SU-DHL-6 (cell line): Measurements from ENCODE around the gene ASPHD1.
"Not testable (repeated sequence)": the region's sequence is repeated elsewhere in the genome, so short reads cannot be mapped to it uniquely, and the experiment has no call there.

Experiments used
- H2AFZ ChIP-seq: fragments of 200-600 bp; sonication (generic); 2 replicates; pipeline ENCODE4 v1.6.1; 2014; ENCODE audit warnings: low read depth, mild to moderate bottlenecking, moderate library complexity, mixed read lengths, antibody characterized with exemption, low read length; ENCODE audit not compliant: severe bottlenecking
- H3F3A ChIP-seq: fragments of 200-600 bp; shearing (Covaris generic); 2 replicates; pipeline ENCODE4 v1.6.0; 2016; ENCODE audit warnings: antibody characterized with exemption, mild to moderate bottlenecking; ENCODE audit not compliant: insufficient read depth
- H3K27ac ChIP-seq: fragments of 200-600 bp; sonication (generic); 2 replicates; pipeline ENCODE4 v1.5.1; 2016; ENCODE audit warnings: low read depth, mild to moderate bottlenecking, low read length, moderate library complexity, mixed read lengths
- H3K27me3 ChIP-seq: fragments of 200-600 bp; sonication (generic), shearing (Covaris generic); 2 replicates; pipeline ENCODE4 v1.6.0; 2014; ENCODE audit warnings: mild to moderate bottlenecking, low read length
- H3K36me3 ChIP-seq: fragments of 200-600 bp; sonication (generic); 2 replicates; pipeline ENCODE4 v1.6.1; 2014; ENCODE audit warnings: mild to moderate bottlenecking, low read length, mixed read lengths
- H3K4me2 ChIP-seq: fragments of 300-600, 200-600 bp; shearing (Covaris generic), sonication (generic); 2 replicates; pipeline ENCODE4 v1.6.0; 2014; ENCODE audit warnings: low read length, low read depth, mild to moderate bottlenecking; ENCODE audit not compliant: poor library complexity, severe bottlenecking
- H3K4me3 ChIP-seq: fragments of 200-600 bp; sonication (generic); 2 replicates; pipeline ENCODE4 v1.5.1; 2014; ENCODE audit warnings: antibody characterized with exemption, low read length, mild to moderate bottlenecking, mixed read lengths; ENCODE audit not compliant: insufficient read depth, poor library complexity, severe bottlenecking
- H3K79me2 ChIP-seq: fragments of 200-600 bp; sonication (generic); 2 replicates; pipeline ENCODE4 v1.6.1; 2014; ENCODE audit warnings: mild to moderate bottlenecking, low read length, moderate library complexity; ENCODE audit not compliant: insufficient read depth
- H3K9ac ChIP-seq: fragments of 200-600 bp; sonication (generic); 2 replicates; pipeline ENCODE4 v1.7.0; 2014; ENCODE audit warnings: mild to moderate bottlenecking, low read length
- H3K9me2 ChIP-seq: fragments of 200-600 bp; sonication (generic); replicated peaks from 2 replicates; pipeline ENCODE4 v1.6.1; 2014; ENCODE audit warnings: low read length; ENCODE audit not compliant: insufficient read depth
- H3K9me3 ChIP-seq: fragments of 200-600 bp; sonication (generic); 2 replicates; pipeline ENCODE4 v1.6.1; 2014; ENCODE audit warnings: low read length, mixed read lengths; ENCODE audit not compliant: insufficient read depth
- H4K20me1 ChIP-seq: fragments of 200-600 bp; sonication (generic); 2 replicates; pipeline ENCODE4 v1.6.1; 2014; ENCODE audit warnings: low read depth, mild to moderate bottlenecking, antibody characterized with exemption, low read length, moderate library complexity, mixed read lengths
- CTCF ChIP-seq: fragments of 200-600 bp; sonication (generic); IDR thresholded peaks from one replicate; pipeline ENCODE4 v1.5.1; 2017; ENCODE audit warnings: antibody characterized with exemption, mild to moderate bottlenecking, low read length, moderate library complexity; ENCODE audit not compliant: insufficient read depth, poor library complexity, severe bottlenecking
- EZH2phosphoT487 ChIP-seq: fragments of 200-600 bp; sonication (generic), shearing (Covaris generic); conservative IDR thresholded peaks from 2 replicates; pipeline ENCODE4 v1.6.1; 2018; ENCODE audit warnings: mild to moderate bottlenecking, antibody characterized with exemption, low read length, moderate library complexity, mixed read lengths

ASPHD1 gene

DNA sequence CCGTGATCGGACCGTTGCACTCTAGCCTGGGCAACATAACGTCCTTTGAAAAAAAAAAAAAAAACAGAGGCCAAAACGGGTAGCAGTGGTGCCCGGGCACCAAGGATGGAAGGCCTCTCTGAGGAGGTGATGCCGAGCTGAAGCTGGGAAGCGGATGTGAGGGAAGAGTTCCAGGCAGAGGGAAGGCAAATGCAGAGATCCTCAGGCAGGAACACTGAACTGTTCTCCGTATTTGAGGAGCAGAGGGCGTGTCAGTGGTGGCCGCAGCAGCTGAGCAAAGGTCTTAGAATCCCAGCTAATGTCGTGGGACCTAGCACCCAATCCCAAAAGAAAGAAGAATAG, 26.4 kb downstream of the ASPHD1 start:
- Histone ChIP-seq H4K20me1 (no peaks in the 10 kb centered on the region), H3K27ac (peak overlapping the region; percentile 46), H3K4me2 (peak overlapping the region; percentile 78), H3K4me3 (peak overlapping the region; percentile 59), H3K27me3 (no peaks in the 10 kb centered on the region), H3K9me3 (no peaks in the 10 kb centered on the region), H3K79me2 (peaks cover 14% of the 10 kb centered on the region), H3K36me3 (no peaks in the 10 kb centered on the region), H3K9me2 (no peaks in the 10 kb centered on the region), H2AFZ (peak overlapping the region; percentile 83), H3K9ac (peak overlapping the region; percentile 80), H3F3A (no peaks in the 10 kb centered on the region)
- TF ChIP-seq EZH2phosphoT487 (no peak), CTCF (no peak)

GRCh38 chr16:29927070-29927905, 27.0 kb downstream of the ASPHD1 start:
- Histone ChIP-seq H2AFZ (peak overlapping the region; percentile 83), H3K79me2 (peaks cover 14% of the 10 kb centered on the region), H3K27me3 (no peaks in the 10 kb centered on the region), H3K9ac (peak overlapping the region; percentile 80), H3K9me2 (no peaks in the 10 kb centered on the region), H3F3A (no peaks in the 10 kb centered on the region), H3K9me3 (no peaks in the 10 kb centered on the region), H3K36me3 (no peaks in the 10 kb centered on the region), H3K27ac (no peak overlapping the region), H3K4me2 (peak overlapping the region; percentile 78), H4K20me1 (no peaks in the 10 kb centered on the region), H3K4me3 (peak overlapping the region; percentile 59)
- TF ChIP-seq EZH2phosphoT487: no peak
- TF ChIP-seq CTCF: no peak

DNA sequence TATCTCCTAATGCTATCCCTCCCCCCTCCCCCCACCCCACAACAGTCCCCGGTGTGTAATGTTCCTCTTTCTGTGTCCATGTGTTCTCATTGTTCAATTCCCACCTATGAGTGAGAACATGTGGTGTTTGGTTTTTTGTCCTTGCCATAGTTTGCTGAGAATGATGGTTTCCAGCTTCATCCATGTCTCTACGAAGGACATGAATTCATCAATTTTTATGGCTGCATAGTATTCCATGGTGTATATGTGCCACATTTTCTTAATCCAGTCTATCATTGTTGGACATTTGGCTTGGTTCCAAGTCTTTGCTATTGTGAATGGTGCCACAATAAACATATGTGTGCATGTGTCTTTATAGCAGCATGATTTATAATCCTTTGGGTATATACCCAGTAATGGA, 31.5 kb downstream of the ASPHD1 start:
- not testable (repeated sequence) for H3K4me3 ChIP-seq, H3K27ac ChIP-seq, H3K79me2 ChIP-seq, H3F3A ChIP-seq, H3K9ac ChIP-seq, H2AFZ ChIP-seq, H3K9me3 ChIP-seq, H3K27me3 ChIP-seq, H3K4me2 ChIP-seq, H3K36me3 ChIP-seq, H4K20me1 ChIP-seq, H3K9me2 ChIP-seq

GRCh38 chr16:29940656-29941055, 40.4 kb downstream of the ASPHD1 start:
- no peaks in the 10 kb centered on the region for H3K79me2 ChIP-seq
- no peaks in the 10 kb centered on the region for H4K20me1 ChIP-seq
- no peak overlapping the region for H2AFZ ChIP-seq
- no peak overlapping the region for H3K4me3 ChIP-seq
- no peaks in the 10 kb centered on the region for H3K9me2 ChIP-seq
- H3K4me2 ChIP-seq: no peak overlapping the region
- H3K9ac ChIP-seq: no peak overlapping the region
- H3K36me3 ChIP-seq: no peaks in the 10 kb centered on the region
- H3F3A ChIP-seq: no peaks in the 10 kb centered on the region
- no peak overlapping the region for H3K27ac ChIP-seq
- no peaks in the 10 kb centered on the region for H3K27me3 ChIP-seq
- H3K9me3 ChIP-seq: no peaks in the 10 kb centered on the region
- no peak for TF ChIP-seq EZH2phosphoT487
- TF ChIP-seq CTCF: no peak
